HepG2 (cell line): ENCODE measurements around the gene RIMBP2. TPM values are rescaled to one million over a fixed set of nuclear protein-coding genes. Genes with fewer than 3 reads are reported as not detected.
A peak's percentile ranks its signal among the peaks of the same experiment; 100 is the strongest.

ENCODE experiments used
- ATAC-seq: fragments of 200-7000 bp; cut with Tn5 transposase; 3 replicates; pipeline ENCODE4 v1.9.1; 2020; ENCODE audit warnings: mild to moderate bottlenecking, moderate library complexity
- BruUV-seq: library from RNA; stranded (reverse); fragments of 400-500 nt; replicated peaks from 2 replicates; lab custom pipeline; 2021; lab: Mats Ljungman, UMichigan
- CTCF ChIA-PET: fragments of 300-600 bp; formaldehyde crosslinking; extraction: SDS; loops from one replicate; lab custom pipeline; 2021; ENCODE audit warnings: low total read pairs, inconsistent platforms, low intra/inter-chr PET ratio; lab: Yijun Ruan, JAX
- POLR2A ChIA-PET: fragments of 350-600 bp; sonication (Branson Sonifier 250); formaldehyde crosslinking; loops from one replicate; lab custom pipeline; 2020; ENCODE audit warnings: antibody characterized with exemption, inconsistent platforms; lab: Yijun Ruan, JAX
- DNase-seq: peaks from one replicate; pipeline ENCODE4 v3.0.0-alpha.2; 2015; ENCODE audit warnings: low spot score
- FAIRE-seq: peaks from 3 replicates; lab custom pipeline; 2011; peaks lifted over from hg19 to GRCh38; lab: Jason Lieb, UNC
- H2AFZ ChIP-seq: one replicate; pipeline ENCODE4 v1.6.1; 2011; ENCODE audit warnings: low read length, inconsistent platforms
- H3K27ac ChIP-seq: fragments of 300-600 bp; 3 replicates; pipeline ENCODE4 v1.8.0; 2011; ENCODE audit warnings: mixed run types, mild to moderate bottlenecking, mixed read lengths, low read length, inconsistent platforms; ENCODE audit not compliant: insufficient read depth; ENCODE audit errors: extremely low read length
- H3K27me3 ChIP-seq, 2 experiments: fragments of 200-600 bp in 1 of 2; 2 replicates in 1 of 2; 3 replicates in 1 of 2; pipeline versions ENCODE4 v1.6.0 to v1.8.0; 2011; ENCODE audit warnings: low read length in 2 of 2, mild to moderate bottlenecking in 2 of 2, moderate library complexity in 2 of 2, inconsistent platforms in 1 of 2; ENCODE audit not compliant: insufficient read depth in 2 of 2, control insufficient read depth in 1 of 2
- H3K36me3 ChIP-seq, 2 experiments: fragments of 200-600 bp in 1 of 2; replicated peaks in 1 of 2; 2 replicates in 1 of 2; 3 replicates in 1 of 2; pipeline versions ENCODE4 v1.5.1 to v1.8.0; 2011; ENCODE audit warnings: low read length in 2 of 2, inconsistent platforms in 1 of 2; ENCODE audit not compliant: insufficient read depth in 2 of 2, control insufficient read depth in 1 of 2
- H3K4me1 ChIP-seq: 2 replicates; pipeline ENCODE4 v1.5.1; 2012; ENCODE audit warnings: low read length, inconsistent platforms; ENCODE audit not compliant: insufficient read depth
- H3K4me2 ChIP-seq: 2 replicates; pipeline ENCODE4 v1.6.0; 2011; ENCODE audit warnings: low read depth, low read length, inconsistent platforms
- H3K4me3 ChIP-seq, 3 experiments: fragments of 200-600 bp in 1 of 3; sonication (generic), shearing (Covaris generic) in 1 of 3; replicated peaks in 1 of 3; 2 replicates each; pipeline ENCODE4 v1.5.1; 2011 to 2016; ENCODE audit warnings: low read length in 3 of 3, inconsistent platforms in 2 of 3, low read depth in 2 of 3, mild to moderate bottlenecking in 2 of 3, control low read depth in 1 of 3, mixed read lengths in 1 of 3; ENCODE audit not compliant: insufficient read depth in 1 of 3
- H3K79me2 ChIP-seq: one replicate; pipeline ENCODE4 v1.6.1; 2011; ENCODE audit warnings: low read length, inconsistent platforms; ENCODE audit not compliant: insufficient read depth
- H3K9ac ChIP-seq: 2 replicates; pipeline ENCODE4 v1.6.0; 2011; ENCODE audit warnings: mild to moderate bottlenecking, low read depth, low read length, inconsistent platforms; ENCODE audit not compliant: insufficient read depth
- H3K9me3 ChIP-seq: 2 replicates; pipeline ENCODE4 v1.5.1; 2012; ENCODE audit warnings: mild to moderate bottlenecking, low read length
- H4K20me1 ChIP-seq: 2 replicates; pipeline ENCODE4 v1.6.0; 2011; ENCODE audit warnings: inconsistent platforms, mild to moderate bottlenecking, low read length, moderate library complexity; ENCODE audit not compliant: insufficient read depth
- ATF7 ChIP-seq, 2 experiments: fragments of 450-650 bp in 1 of 2; sonication (generic) in 1 of 2; formaldehyde crosslinking in 1 of 2; IDR thresholded peaks; 2 replicates each; pipeline versions ENCODE4 v1.4.0 to v1.6.1; 2016 to 2020; ENCODE audit warnings: antibody characterized with exemption in 1 of 2, mild to moderate bottlenecking in 1 of 2, missing genetic modification reagents in 1 of 2
- GABPA ChIP-seq, 2 experiments: IDR thresholded peaks; 2 replicates each; pipeline ENCODE4 v1.6.1; 2011 to 2016; ENCODE audit warnings: low read depth in 2 of 2, low read length in 1 of 2, missing biosample characterization in 1 of 2, missing genetic modification characterization in 1 of 2
- GTF2F1 ChIP-seq: fragments of 150-350 bp; IDR thresholded peaks from 2 replicates; pipeline ENCODE4 v1.6.1; 2014; ENCODE audit warnings: low read length
- MZF1 ChIP-seq: sonication (generic); formaldehyde crosslinking; IDR thresholded peaks from 2 replicates; pipeline ENCODE4 v1.8.1; 2023; ENCODE audit warnings: mild to moderate bottlenecking, missing genetic modification reagents, borderline replicate concordance
- NFYB ChIP-seq: sonication (generic); formaldehyde crosslinking; IDR thresholded peaks from 2 replicates; pipeline ENCODE4 v1.4.0; 2020; ENCODE audit warnings: missing genetic modification reagents
- PAX8 ChIP-seq: sonication (generic); formaldehyde crosslinking; IDR thresholded peaks from 2 replicates; pipeline ENCODE4 v1.8.0; 2022; ENCODE audit warnings: mild to moderate bottlenecking, missing genetic modification reagents, borderline replicate concordance
- REPIN1 ChIP-seq: sonication (generic); formaldehyde crosslinking; IDR thresholded peaks from 2 replicates; pipeline ENCODE4 v1.8.0; 2022; ENCODE audit warnings: missing genetic modification reagents, low read depth, mild to moderate bottlenecking, borderline replicate concordance
- RFX1 ChIP-seq: fragments of 450-650 bp; IDR thresholded peaks from 2 replicates; pipeline ENCODE4 v1.6.1; 2017
- SALL2 ChIP-seq: sonication (generic); formaldehyde crosslinking; IDR thresholded peaks from 2 replicates; pipeline ENCODE4 v1.8.1; 2023; ENCODE audit warnings: mild to moderate bottlenecking, missing genetic modification reagents, inconsistent platforms
- SOX5 ChIP-seq: IDR thresholded peaks from 2 replicates; pipeline ENCODE4 v1.6.1; 2016; ENCODE audit warnings: borderline replicate concordance
- TOE1 ChIP-seq: sonication (generic); formaldehyde crosslinking; IDR thresholded peaks from 2 replicates; pipeline ENCODE4 v1.4.0; 2020; ENCODE audit warnings: mild to moderate bottlenecking, missing genetic modification reagents
- TSC22D2 ChIP-seq: sonication (generic); formaldehyde crosslinking; IDR thresholded peaks from 2 replicates; pipeline ENCODE4 v1.5.1; 2020; ENCODE audit warnings: missing genetic modification reagents, mild to moderate bottlenecking, borderline replicate concordance
- ZBTB25 ChIP-seq: IDR thresholded peaks from 2 replicates; pipeline ENCODE4 v1.6.1; 2018; ENCODE audit warnings: missing genetic modification reagents
- ZFP37 ChIP-seq: sonication (generic); formaldehyde crosslinking; IDR thresholded peaks from 2 replicates; pipeline ENCODE4 v1.4.0; 2020; ENCODE audit warnings: missing genetic modification reagents, borderline replicate concordance
- ZNF260 ChIP-seq: sonication (generic); formaldehyde crosslinking; IDR thresholded peaks from 2 replicates; pipeline ENCODE4 v1.4.0; 2020; ENCODE audit warnings: missing genetic modification reagents, low read depth, mild to moderate bottlenecking, borderline replicate concordance
- ZNF3 ChIP-seq: IDR thresholded peaks from 2 replicates; pipeline ENCODE4 v1.7.0; 2017; ENCODE audit warnings: inconsistent platforms
- ZNF333 ChIP-seq: sonication (generic); formaldehyde crosslinking; IDR thresholded peaks from 2 replicates; pipeline ENCODE4 v1.4.0; 2020; ENCODE audit warnings: mild to moderate bottlenecking, missing genetic modification reagents, borderline replicate concordance
- ZNF512 ChIP-seq: sonication (generic); formaldehyde crosslinking; IDR thresholded peaks from 2 replicates; pipeline ENCODE4 v1.4.0; 2020; ENCODE audit warnings: mild to moderate bottlenecking, missing genetic modification reagents
- WGBS: methylation state at CpG from one replicate; pipeline ENCODE4 v1.1.6; 2017; ENCODE audit warnings: low lambda C conversion rate; 5-methylcytosine and 5-hydroxymethylcytosine counted together
- in situ Hi-C: cut with HindIII; loops from 2 replicates; pipeline ENCODE4 v1.10.0; 2017; ENCODE audit warnings: low pct_unique_long_range_greater_than_20kb; ENCODE audit not compliant: extremely low pct_ligation_motif_present
- intact Hi-C: fragments of 100-400 bp; cut with micrococcal nuclease; formaldehyde crosslinking; loops from one replicate; pipeline ENCODE4 v1.10.0; 2022; ENCODE audit not compliant: unreplicated experiment
- polyA plus RNA-seq, 8 experiments: library from polyadenylated mRNA; depleted of rRNA in 3 of 8; stranded (reverse) in 7 of 8; unstranded in 1 of 8; fragments of >200 nt; fragmentation: Illumina TruSeq in 4 of 8; extraction: Trizol in 4 of 8; gene quantifications; 2 replicates each; pipeline versions ENCODE4 v1.2.1 to v1.2.3, GENCODE V29; 2011 to 2016; ENCODE audit warnings: low read depth in 4 of 8, missing spikeins in 1 of 8, mixed read lengths in 1 of 8; ENCODE audit not compliant: insufficient read depth in 1 of 8
- total RNA-seq, 5 experiments: library from RNA; depleted of rRNA; stranded (reverse); fragments of >200 nt; fragmentation: Illumina TruSeq; extraction: Trizol; gene quantifications; 2 replicates each; pipeline ENCODE4 v1.2.3, GENCODE V29; 2016; ENCODE audit warnings: low read depth in 1 of 5

The RIMBP2 gene
- total and polyA plus RNA-seq, 2 of the 13 experiments (the other 11 are each of a cell fraction or from before 2014, with no cell fraction given), result 0.03 TPM; not detected in 1

- intact Hi-C loops, result no loop called here
- 0% methylated on average over 7 of the region's 7 CpGs for WGBS
- peaks cover 3 to 60% of the 10 kb centered on the region in 2 experiments for H3K27me3 ChIP-seq
- no peak overlapping the region for H2AFZ ChIP-seq
- no peak overlapping the region for H3K27ac ChIP-seq
- H3K4me3 ChIP-seq, result no peak overlapping the region
- H3K9ac ChIP-seq, result no peak overlapping the region
- no peaks in the 10 kb centered on the region for H4K20me1 ChIP-seq
- H3K36me3 ChIP-seq, result no peaks in the 10 kb centered on the region
- H3K79me2 ChIP-seq, result no peaks in the 10 kb centered on the region
- no peak for DNase-seq
- H3K4me1 ChIP-seq, result no peaks in the 10 kb centered on the region
- ATAC-seq, result no peak
- no peak for TF ChIP-seq ZNF3
- peak; percentile 23; the same call in 1 of the 2 replicates for TF ChIP-seq ATF7 (IDR thresholded peaks at IDR 0.05)
- TF ChIP-seq ATF7 (CRISPR knock-in tag; IDR thresholded peaks at IDR 0.05), result no peak
- FAIRE-seq, result no peak
- ChIA-PET CTCF (no interaction called here), POLR2A (no interaction called here)
- no peaks in the 10 kb centered on the region for H3K9me3 ChIP-seq
- BruUV-seq, result no TSS peak
- in situ Hi-C loops, result no loop called here
- H3K4me2 ChIP-seq, result no peak overlapping the region
Measured at GRCh38 chr12:130608831-130609230, 107.3 kb downstream of the RIMBP2 start.

GRCh38 chr12:130608132-130608531 is 108.0 kb downstream of the RIMBP2 start:
- Histone ChIP-seq H3K27me3 (peaks cover 3 to 58% of the 10 kb centered on the region in 2 experiments), H3K4me1 (no peaks in the 10 kb centered on the region), H3K36me3 (no peaks in the 10 kb centered on the region), H3K9ac (no peak overlapping the region), H3K27ac (no peak overlapping the region), H4K20me1 (no peaks in the 10 kb centered on the region), H3K9me3 (no peaks in the 10 kb centered on the region), H3K4me2 (no peak overlapping the region), H2AFZ (no peak overlapping the region), H3K4me3 (no peak overlapping the region), H3K79me2 (no peaks in the 10 kb centered on the region)
- no TSS peak for BruUV-seq
- FAIRE-seq (no peak), DNase-seq (no peak), ATAC-seq (no peak)
- CTCF ChIA-PET, result no interaction called here
- WGBS, result 42% methylated on average over 2 of the region's 5 CpGs
- in situ Hi-C loops, result no loop called here
- POLR2A ChIA-PET, result no interaction called here
- intact Hi-C loops, result no loop called here
- TF ChIP-seq SALL2 (CRISPR knock-in tag) (no peak), NFYB (no peak), TOE1 (CRISPR knock-in tag) (no peak), RFX1 (no peak), GTF2F1 (no peak), REPIN1 (CRISPR knock-in tag) (no peak), TSC22D2 (CRISPR knock-in tag) (no peak), ZNF512 (CRISPR knock-in tag) (no peak), MZF1 (CRISPR knock-in tag) (no peak), PAX8 (CRISPR knock-in tag) (no peak), ZFP37 (CRISPR knock-in tag) (no peak), ZNF333 (CRISPR knock-in tag) (no peak), SOX5 (CRISPR knock-in tag) (no peak), GABPA (IDR thresholded peaks at IDR 0.05; ENCODE audit: low read depth, low read length) (no peak), GABPA (CRISPR knock-in tag; IDR thresholded peaks at IDR 0.05; ENCODE audit: low read depth) (no peak), ZNF260 (CRISPR knock-in tag) (no peak), ZBTB25 (no peak)
